Coronary artery (tissue), 2 donors: ENCODE results near the gene PUM2.
A peak's percentile ranks its signal among the peaks of the same experiment; 100 is the strongest.

Source experiments
- DNase-seq: peaks from one replicate; pipeline ENCODE4 v3.0.0-alpha.2; 2017; ENCODE audit warnings: low spot score
- H3K27ac ChIP-seq, 2 donors: fragments of 200-600 bp; sonication (generic); one replicate each; pipeline ENCODE4 v1.5.1; 2016 to 2019
- H3K4me3 ChIP-seq: fragments of 200-600 bp; sonication (generic); 2 replicates; pipeline ENCODE4 v1.5.1; 2016; ENCODE audit warnings: mild to moderate bottlenecking, moderate library complexity
- CTCF ChIP-seq: fragments of 200-600 bp; sonication (generic); IDR thresholded peaks from one replicate; pipeline ENCODE4 v1.5.1; 2019; ENCODE audit warnings: antibody characterized with exemption

PUM2 gene

GRCh38 chr2:20232837-20233207 lies 117.8 kb downstream of the PUM2 start:
- no peak overlapping the region for H3K4me3 ChIP-seq
- DNase-seq: no peak
- TF ChIP-seq CTCF: no peak
- no peak overlapping the region for H3K27ac ChIP-seq

GRCh38 chr2:20231598-20232026 lies 119.0 kb downstream of the PUM2 start:
- DNase-seq: no peak
- no peak for TF ChIP-seq CTCF
- Histone ChIP-seq H3K27ac (no peak overlapping the region), H3K4me3 (no peak overlapping the region)

GRCh38 chr2:20231159-20231558 lies 119.5 kb downstream of the PUM2 start:
- Histone ChIP-seq H3K4me3 (no peak overlapping the region), H3K27ac (no peak overlapping the region)
- no peak for DNase-seq
- TF ChIP-seq CTCF: no peak

GRCh38 chr2:20230114-20230425 lies 120.6 kb downstream of the PUM2 start:
- Histone ChIP-seq H3K4me3 (no peak overlapping the region), H3K27ac (no peak overlapping the region)
- no peak for TF ChIP-seq CTCF
- DNase-seq: no peak

GRCh38 chr2:20229322-20230113 lies 121.1 kb downstream of the PUM2 start:
- TF ChIP-seq CTCF: no peak
- Histone ChIP-seq H3K27ac (no peak overlapping the region), H3K4me3 (no peak overlapping the region)
- peak; percentile 12 for DNase-seq

GRCh38 chr2:20227894-20228505 lies 122.6 kb downstream of the PUM2 start:
- no peak overlapping the region for H3K4me3 ChIP-seq
- DNase-seq: peak; percentile 45
- no peak overlapping the region for H3K27ac ChIP-seq
- no peak for TF ChIP-seq CTCF

- H3K4me3 ChIP-seq: no peak overlapping the region
- TF ChIP-seq CTCF: no peak
- DNase-seq: peak; percentile 24
- H3K27ac ChIP-seq: no peak overlapping the region
These were observed 124.5 kb downstream of the PUM2 start for GRCh38 chr2:20226152-20226545.
